EL (cell line): ENCODE results near the gene SMIM5.

Experiments used
- DNase-seq: peaks from one replicate; pipeline ENCODE4 v3.0.0-alpha.2; 2016

SMIM5 gene

DNA sequence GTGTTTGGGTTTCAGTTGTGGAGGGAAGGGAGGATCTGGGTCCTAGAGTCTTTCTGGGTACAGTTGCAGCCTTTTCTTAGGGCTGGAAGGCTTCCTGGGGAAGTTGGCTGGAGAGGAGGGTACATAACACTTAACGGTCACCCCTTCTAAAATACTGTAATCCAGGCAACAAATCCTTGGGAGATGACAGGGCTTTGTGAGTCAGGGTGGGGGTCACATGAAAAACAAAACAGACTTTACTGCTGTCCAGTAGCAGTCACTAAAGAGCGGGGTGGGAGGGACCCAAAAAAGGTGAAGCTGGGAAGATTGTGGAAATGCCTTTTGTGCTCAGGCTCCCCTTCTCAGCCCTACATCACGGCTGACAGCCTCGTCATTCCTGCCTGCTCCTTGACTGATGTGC, 40.3 kb downstream of the SMIM5 start:
- no peak for DNase-seq

DNA sequence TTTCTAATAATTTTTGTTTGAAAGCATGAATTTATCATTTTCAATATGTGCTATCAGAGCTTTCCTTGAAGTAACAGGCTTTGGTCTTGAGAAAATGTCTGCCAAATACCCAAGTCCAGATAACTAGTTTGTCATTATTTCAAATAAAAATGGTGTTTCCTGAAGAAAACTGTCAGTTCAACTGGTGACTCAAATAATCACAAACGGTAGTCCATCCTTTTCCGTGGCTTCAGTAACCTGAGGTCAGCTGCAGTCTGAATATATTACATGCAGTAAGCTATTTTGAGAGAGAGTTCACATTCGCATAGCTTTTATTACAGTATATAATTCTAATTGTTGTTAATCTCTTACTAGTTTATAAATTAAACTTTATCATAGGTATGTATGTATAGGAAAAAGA, 43.2 kb downstream of the SMIM5 start:
- no peak for DNase-seq

DNA sequence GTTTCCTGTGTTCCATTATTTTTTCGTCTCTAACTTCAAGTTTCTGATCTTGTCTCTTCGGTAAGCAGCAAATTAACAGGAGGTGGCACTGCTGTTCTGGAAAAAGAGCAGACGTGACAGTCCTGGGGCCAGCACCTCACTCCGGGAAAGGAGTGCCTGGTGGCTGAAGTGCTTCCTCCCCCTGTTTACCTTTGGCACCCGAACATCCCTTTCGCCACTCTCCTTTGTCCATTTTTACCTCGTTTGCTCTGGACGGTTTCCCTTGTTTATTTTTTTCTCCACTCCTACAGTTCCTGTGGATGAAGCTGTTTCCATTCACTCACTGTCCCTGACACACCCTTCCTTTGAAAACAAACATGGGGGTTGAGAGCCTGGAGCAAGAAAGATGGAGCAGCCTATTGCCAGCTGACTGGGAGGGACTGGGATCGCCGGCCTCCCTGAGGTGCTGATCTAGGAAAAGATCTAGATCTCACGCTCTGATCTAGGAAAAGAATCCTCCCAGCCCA, 46.5 kb downstream of the SMIM5 start:
- peak; percentile 38 for DNase-seq

DNA sequence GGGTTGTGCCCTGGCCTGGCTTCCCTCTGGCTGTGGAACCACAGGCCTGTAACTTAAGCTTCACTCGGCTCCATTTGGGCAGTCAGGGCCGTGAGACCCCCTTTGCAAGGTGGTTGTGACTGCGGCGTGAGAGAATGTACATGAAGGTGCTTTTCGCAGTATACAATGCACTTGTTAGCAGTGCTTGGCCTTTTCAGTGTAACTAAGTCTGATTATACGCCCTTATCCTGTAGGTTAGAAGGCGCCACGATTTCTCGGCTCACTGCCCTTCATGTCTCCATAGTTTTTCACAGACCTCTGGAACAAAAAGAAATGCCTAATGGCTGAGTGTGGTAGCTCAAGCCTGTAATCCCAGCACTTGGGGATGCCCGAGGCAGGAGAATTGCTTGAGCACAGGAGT, 47.2 kb downstream of the SMIM5 start:
- no peak for DNase-seq

DNA sequence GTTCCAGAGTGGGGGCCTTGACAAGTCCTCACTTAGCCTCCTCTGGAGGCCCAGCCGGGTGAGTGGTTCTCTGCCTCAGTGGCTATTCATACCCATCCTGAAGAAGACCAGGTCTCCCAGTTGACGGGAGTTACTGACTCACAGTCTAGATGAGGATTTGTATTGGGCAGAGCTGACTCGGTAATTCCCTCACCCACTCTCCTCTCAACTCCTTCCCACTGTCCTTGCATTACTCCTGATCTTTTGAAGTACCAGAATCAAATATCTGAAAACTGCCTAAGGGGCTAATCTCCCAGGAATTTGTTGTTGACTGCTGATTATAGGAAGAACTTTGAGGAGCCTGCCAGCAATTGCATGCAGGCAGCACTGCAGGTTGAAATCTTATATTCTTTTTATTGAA, 48.1 kb downstream of the SMIM5 start:
- peak; percentile 77 for DNase-seq

DNA sequence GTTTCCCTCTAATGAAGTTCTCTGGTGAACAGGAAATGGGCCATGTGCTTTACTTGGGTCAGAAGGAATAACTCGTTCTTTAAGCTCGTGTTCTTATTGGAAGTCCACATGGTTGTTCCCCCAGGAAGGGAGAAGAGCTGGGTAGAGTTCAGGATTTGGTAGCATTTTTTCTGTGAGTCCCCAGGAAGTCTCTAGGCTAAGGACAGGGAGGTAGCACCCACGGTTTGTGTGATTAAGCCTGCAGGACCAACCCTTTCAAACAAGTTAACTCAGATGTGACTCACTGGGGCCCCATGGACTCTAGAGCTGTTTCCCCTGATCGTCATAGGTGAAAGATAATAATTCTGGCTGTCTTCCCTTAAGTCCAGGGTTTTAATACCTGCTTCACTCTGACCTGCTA, 50.3 kb downstream of the SMIM5 start:
- DNase-seq = peak; percentile 85

DNA sequence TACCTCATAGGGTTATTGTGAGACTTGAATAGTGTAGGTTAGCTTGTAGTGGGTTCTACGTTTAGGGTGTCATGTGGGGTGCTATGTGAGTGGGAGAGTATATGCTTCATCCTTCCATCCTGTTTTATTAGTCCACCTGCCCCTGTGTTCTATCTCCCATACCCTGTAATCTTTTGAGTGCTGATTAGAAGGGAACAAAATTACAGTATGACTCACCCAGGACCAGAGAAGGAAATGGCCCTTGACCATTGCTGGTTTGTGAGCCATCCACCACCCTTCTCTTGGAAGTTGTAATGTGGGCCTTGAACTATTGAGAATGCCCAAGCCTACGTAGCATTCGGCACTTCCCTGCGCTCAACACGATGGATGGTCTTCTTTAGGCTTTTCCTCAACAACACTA, 51.0 kb downstream of the SMIM5 start:
- peak; percentile 51 for DNase-seq

DNA sequence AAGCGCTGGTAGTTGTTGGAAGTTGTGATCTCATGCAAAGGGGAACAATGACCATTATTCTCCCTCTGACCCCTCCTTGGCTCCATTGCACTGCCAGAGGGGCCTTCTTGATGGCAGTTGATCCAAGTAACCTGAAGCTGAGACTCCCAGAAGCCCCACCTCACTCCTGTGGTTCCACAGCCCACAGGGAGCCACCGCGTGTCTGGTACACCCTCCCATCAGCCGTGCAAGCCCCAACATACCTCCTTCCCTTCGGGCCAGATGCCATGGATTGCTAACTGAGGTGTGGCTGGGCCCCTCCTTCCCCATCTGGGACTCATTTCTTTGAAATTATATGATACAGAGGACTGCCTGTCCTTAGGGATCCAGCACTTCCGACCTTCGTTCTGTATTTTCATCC, 51.7 kb downstream of the SMIM5 start:
- DNase-seq = peak; percentile 54

DNA sequence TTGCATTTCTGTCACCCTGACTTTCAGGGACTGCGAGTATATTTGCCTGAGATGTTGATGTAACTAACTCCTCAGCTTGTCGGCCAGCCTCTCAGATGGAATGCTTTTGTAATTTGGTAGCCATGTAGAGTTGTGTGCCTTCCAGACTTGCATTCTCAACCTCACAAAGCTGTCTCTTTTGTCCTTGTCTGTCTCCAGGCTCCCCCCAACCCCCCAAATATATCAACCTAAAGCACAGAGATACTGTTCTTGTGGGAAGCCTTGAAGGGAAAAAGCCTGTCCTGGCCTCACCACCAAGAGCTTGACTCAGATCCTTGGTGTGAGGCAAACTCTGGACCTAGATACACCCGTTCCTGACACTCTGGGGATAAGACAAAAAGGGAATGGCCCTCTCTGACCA, 52.3 kb downstream of the SMIM5 start:
- DNase-seq = no peak

DNA sequence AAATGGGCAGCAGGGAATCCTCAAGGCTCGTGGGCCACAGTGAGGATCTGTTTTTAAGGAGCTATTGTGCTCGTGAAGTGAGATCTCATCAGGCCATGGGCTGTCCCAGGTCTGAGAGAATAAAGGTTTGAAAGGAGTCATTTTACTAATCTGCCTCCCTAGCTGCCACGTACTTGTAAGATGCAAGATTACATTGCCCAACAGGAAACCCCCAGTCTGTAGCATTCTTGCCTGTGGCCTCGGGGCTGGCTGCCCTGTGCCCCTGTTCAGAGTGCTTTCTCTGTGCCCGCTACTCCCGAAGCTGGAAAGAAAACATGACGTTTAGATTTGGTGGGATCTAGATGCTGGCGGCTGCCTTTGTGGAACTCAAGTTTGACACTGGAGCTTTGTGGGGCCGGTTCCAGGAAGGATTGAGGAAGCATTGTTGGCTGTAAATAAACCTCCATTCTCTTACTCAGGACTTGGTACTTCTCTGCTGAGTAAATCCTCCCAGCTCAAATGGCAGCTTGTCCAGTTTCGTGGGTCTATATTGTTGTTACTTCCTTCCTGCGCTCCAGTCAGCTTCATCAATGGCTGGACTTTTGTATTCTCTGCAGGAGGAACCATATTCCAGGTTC, 55.1 kb downstream of the SMIM5 start:
- no peak for DNase-seq

DNA sequence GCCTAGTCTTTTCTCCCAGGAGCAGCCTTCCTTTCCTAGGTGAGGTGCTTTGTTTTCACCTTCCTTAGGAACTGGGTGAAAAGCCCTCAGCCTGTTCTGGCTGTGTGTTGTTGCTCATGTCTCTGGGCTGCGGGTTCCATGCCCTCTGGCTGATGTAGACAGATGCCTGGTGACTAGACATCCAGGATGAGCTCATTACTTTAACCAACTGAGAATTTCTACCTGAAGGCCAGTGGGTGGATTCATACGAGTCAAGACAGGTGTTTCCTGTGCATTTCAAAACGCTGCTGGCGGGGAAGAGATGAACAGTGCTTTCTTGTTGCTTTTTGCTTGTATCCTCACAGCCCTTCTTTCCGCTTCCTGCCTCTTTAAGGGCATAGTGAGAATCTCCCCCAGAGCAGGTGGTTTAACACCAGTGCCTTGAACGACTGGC, 56.2 kb downstream of the SMIM5 start:
- peak; percentile 42 for DNase-seq
